Measurements from ENCODE around the gene SEPTIN5.

SEPTIN5 gene

DNA sequence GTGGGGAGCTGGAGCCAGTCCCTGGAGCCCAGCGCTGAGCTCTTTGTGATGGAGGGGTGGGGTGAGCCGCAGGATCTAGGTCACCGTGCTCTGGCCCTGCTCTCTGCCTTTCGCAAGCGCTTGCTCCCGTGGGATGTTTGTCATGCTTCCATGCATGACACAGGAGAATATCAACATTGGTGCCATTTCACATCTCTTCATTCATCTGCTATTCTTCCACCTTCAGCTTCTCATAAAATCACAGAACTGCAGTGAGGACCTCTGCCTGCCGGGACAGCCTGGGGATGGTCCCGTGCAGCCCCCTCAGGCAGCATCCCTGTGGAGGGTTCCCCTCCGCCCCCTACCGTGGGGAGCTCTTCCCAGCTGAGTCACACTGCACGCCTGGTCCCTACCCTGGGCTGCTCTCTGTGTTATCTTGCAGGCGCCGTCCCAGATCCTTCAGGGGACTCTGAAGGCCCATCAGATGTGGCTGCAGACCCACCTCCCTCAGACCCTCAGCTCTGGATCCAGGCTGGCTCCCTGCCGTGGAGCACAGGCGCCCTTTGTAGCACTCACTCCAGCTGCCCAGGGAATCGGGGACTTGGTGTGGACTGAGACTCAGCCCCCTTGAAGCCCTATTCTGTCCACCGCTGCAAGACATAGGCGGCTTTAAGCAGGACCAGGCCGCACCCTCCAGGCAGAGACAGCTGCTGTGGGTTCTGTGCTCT is 5.1 kb upstream of the SEPTIN5 start:
- TF ChIP-seq, protein P1, sequence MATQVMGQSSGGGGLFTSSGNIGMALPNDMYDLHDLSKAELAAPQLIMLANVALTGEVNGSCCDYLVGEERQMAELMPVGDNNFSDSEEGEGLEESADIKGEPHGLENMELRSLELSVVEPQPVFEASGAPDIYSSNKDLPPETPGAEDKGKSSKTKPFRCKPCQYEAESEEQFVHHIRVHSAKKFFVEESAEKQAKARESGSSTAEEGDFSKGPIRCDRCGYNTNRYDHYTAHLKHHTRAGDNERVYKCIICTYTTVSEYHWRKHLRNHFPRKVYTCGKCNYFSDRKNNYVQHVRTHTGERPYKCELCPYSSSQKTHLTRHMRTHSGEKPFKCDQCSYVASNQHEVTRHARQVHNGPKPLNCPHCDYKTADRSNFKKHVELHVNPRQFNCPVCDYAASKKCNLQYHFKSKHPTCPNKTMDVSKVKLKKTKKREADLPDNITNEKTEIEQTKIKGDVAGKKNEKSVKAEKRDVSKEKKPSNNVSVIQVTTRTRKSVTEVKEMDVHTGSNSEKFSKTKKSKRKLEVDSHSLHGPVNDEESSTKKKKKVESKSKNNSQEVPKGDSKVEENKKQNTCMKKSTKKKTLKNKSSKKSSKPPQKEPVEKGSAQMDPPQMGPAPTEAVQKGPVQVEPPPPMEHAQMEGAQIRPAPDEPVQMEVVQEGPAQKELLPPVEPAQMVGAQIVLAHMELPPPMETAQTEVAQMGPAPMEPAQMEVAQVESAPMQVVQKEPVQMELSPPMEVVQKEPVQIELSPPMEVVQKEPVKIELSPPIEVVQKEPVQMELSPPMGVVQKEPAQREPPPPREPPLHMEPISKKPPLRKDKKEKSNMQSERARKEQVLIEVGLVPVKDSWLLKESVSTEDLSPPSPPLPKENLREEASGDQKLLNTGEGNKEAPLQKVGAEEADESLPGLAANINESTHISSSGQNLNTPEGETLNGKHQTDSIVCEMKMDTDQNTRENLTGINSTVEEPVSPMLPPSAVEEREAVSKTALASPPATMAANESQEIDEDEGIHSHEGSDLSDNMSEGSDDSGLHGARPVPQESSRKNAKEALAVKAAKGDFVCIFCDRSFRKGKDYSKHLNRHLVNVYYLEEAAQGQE (IDR thresholded peaks at IDR 0.05; ENCODE audit: insufficient read depth in 1 of 2, low read depth in 2 of 2, low read length in 2 of 2): no peak
- TF ChIP-seq TAF1 (IDR thresholded peaks at IDR 0.05; ENCODE audit: borderline replicate concordance, insufficient read depth, low read length) (no peak), SIN3A (IDR thresholded peaks at IDR 0.05; ENCODE audit: borderline replicate concordance, insufficient read depth, low read length) (no peak), FOXP2 (optimal IDR thresholded peaks at IDR 0.05; ENCODE audit: borderline replicate concordance, extremely low read depth, extremely low read length, insufficient read depth) (no peak)

GRCh38 chr22:19710020-19710768 is 4.1 kb upstream of the SEPTIN5 start:
- TF ChIP-seq, protein P1 (IDR thresholded peaks at IDR 0.05; ENCODE audit: insufficient read depth in 1 of 2, low read depth in 2 of 2, low read length in 2 of 2): no peak
- TF ChIP-seq TAF1 (IDR thresholded peaks at IDR 0.05; ENCODE audit: borderline replicate concordance, insufficient read depth, low read length): no peak
- no peak for TF ChIP-seq POLR2AphosphoS5 (IDR thresholded peaks at IDR 0.05; ENCODE audit: low read depth, low read length)
- no peak for TF ChIP-seq FOXP2 (optimal IDR thresholded peaks at IDR 0.05; ENCODE audit: borderline replicate concordance, extremely low read depth, extremely low read length, insufficient read depth)
- TF ChIP-seq SIN3A (IDR thresholded peaks at IDR 0.05; ENCODE audit: borderline replicate concordance, insufficient read depth, low read length): no peak

GRCh38 chr22:19710769-19711106 is 3.6 kb upstream of the SEPTIN5 start:
- TF ChIP-seq FOXP2 (optimal IDR thresholded peaks at IDR 0.05; ENCODE audit: borderline replicate concordance, extremely low read depth, extremely low read length, insufficient read depth) (no peak), POLR2AphosphoS5 (IDR thresholded peaks at IDR 0.05; ENCODE audit: low read depth, low read length) (no peak), TAF1 (IDR thresholded peaks at IDR 0.05; ENCODE audit: borderline replicate concordance, insufficient read depth, low read length) (no peak), SIN3A (IDR thresholded peaks at IDR 0.05; ENCODE audit: borderline replicate concordance, insufficient read depth, low read length) (no peak)
- TF ChIP-seq, protein P1 (IDR thresholded peaks at IDR 0.05; ENCODE audit: insufficient read depth in 1 of 2, low read depth in 2 of 2, low read length in 2 of 2): no peak

GRCh38 chr22:19713245-19713644 is 1.1 kb upstream of the SEPTIN5 start:
- TF ChIP-seq, protein P1 (IDR thresholded peaks at IDR 0.05; ENCODE audit: insufficient read depth in 1 of 2, low read depth in 2 of 2, low read length in 2 of 2): no peak
- no peak for TF ChIP-seq TAF1 (IDR thresholded peaks at IDR 0.05; ENCODE audit: borderline replicate concordance, insufficient read depth, low read length)
- no peak for TF ChIP-seq FOXP2 (optimal IDR thresholded peaks at IDR 0.05; ENCODE audit: borderline replicate concordance, extremely low read depth, extremely low read length, insufficient read depth)
- TF ChIP-seq POLR2AphosphoS5 (IDR thresholded peaks at IDR 0.05; ENCODE audit: low read depth, low read length): no peak
- no peak for TF ChIP-seq SIN3A (IDR thresholded peaks at IDR 0.05; ENCODE audit: borderline replicate concordance, insufficient read depth, low read length)
